Right cardiac atrium (tissue), 5 donors: ENCODE results near the gene DEDD. TPM values are rescaled to one million over a fixed set of nuclear protein-coding genes. Genes with fewer than 3 reads are reported as not detected.
"Not testable (repeated sequence)": the region's sequence is repeated elsewhere in the genome, so short reads cannot be mapped to it uniquely, and the experiment has no call there.

Experiments
- ATAC-seq, 2 donors: fragments of 200-7000 bp; cut with Tn5 transposase; one replicate each; pipeline versions ENCODE4 v1.8.0 to v1.9.1; 2020; ENCODE audit warnings: moderate library complexity in 2 of 2, mild to moderate bottlenecking in 1 of 2
- DNase-seq, 3 donors: peaks; one replicate each; pipeline ENCODE4 v3.0.0-alpha.2; 2020
- H3K27ac ChIP-seq: one replicate; pipeline ENCODE4 v1.5.1; 2013; ENCODE audit warnings: mild to moderate bottlenecking, low read length, control low read depth, moderate library complexity
- H3K27me3 ChIP-seq: one replicate; pipeline ENCODE4 v1.6.1; 2013; ENCODE audit not compliant: control insufficient read depth, insufficient read depth
- H3K4me1 ChIP-seq: one replicate; pipeline ENCODE4 v1.6.1; 2013; ENCODE audit warnings: low read length; ENCODE audit not compliant: control insufficient read depth, insufficient read depth
- H3K4me3 ChIP-seq: one replicate; pipeline ENCODE4 v1.5.1; 2013; ENCODE audit warnings: low read length, control low read depth
- H3K9me3 ChIP-seq: one replicate; pipeline ENCODE4 v1.6.1; 2013; ENCODE audit warnings: low read length; ENCODE audit not compliant: control insufficient read depth
- WGBS: extraction: QIAGEN DNeasy Blood & Tissue Kit; methylation state at CpG from one replicate; pipeline ENCODE4 v1.1.7; 2013; 5-methylcytosine and 5-hydroxymethylcytosine counted together
- intact Hi-C, 4 donors: fragments of 100-400 bp; cut with DNase I; formaldehyde crosslinking; loops; one replicate each; pipeline versions ENCODE4 v1.11.0 to v1.14.0; 2022 to 2023
- polyA plus RNA-seq: library from polyadenylated mRNA; stranded (reverse); fragments of 200-250 nt; gene quantifications from one replicate; pipeline ENCODE4 v1.2.3, GENCODE V29; 2013
- total RNA-seq, 4 donors: library from RNA; stranded (reverse); fragmentation: NEBNext Ultra II Directional; extraction: Animal tissue kit (Norgen Biotek cat#: 25700); gene quantifications; one replicate each; pipeline ENCODE4 v1.2.1, GENCODE V29; 2021
- donor health status: healthy with polysubstance abuse.
- donor health status: DM: no; HTN: yes; CAD: no.
- donor health status: DM: no; HTN: no; CAD: no.
- donor health status: DM: no; HTN: yes; CAD: no; lungs with severe emphysema.
- donor health status: DM: yes; HTN: yes; CAD: no.

DEDD gene
- total and polyA plus RNA-seq, 5 donors, result 15.5 to 30.6 (median 28.4) TPM

- Histone ChIP-seq H3K9me3 (no peaks in the 10 kb centered on the region), H3K4me3 (no peak overlapping the region), H3K4me1 (peaks cover 8% of the 10 kb centered on the region), H3K27me3 (no peaks in the 10 kb centered on the region), H3K27ac (no peak overlapping the region)
- DNase-seq, result no peak
- intact Hi-C loops, result no loop called here
- 70% methylated on average over 4 of the region's 4 CpGs for WGBS
- ATAC-seq, result no peak
Observed at GRCh38 chr1:161121834-161122233, 10.6 kb downstream of the DEDD start.

- ATAC-seq, result no peak
- no peaks in the 10 kb centered on the region for H3K9me3 ChIP-seq
- intact Hi-C loops, result no loop called here
- peaks cover 9% of the 10 kb centered on the region for H3K4me1 ChIP-seq
- H3K27ac ChIP-seq, result no peak overlapping the region
- no peak overlapping the region for H3K4me3 ChIP-seq
- no peak for DNase-seq
- WGBS, result 94% methylated on average over 3 of the region's 3 CpGs
- H3K27me3 ChIP-seq, result no peaks in the 10 kb centered on the region
Observed at GRCh38 chr1:161121042-161121650, 11.3 kb downstream of the DEDD start.

- ATAC-seq (peak; percentile 17 to 46), DNase-seq (peak; percentile 57 to 75 (median 75))
- Histone ChIP-seq H3K4me3 (peak overlapping the region; percentile 92), H3K4me1 (peaks cover 12% of the 10 kb centered on the region), H3K27ac (peak overlapping the region; percentile 90), H3K9me3 (no peaks in the 10 kb centered on the region), H3K27me3 (no peaks in the 10 kb centered on the region)
- WGBS, result 33% methylated on average over 10 of the region's 10 CpGs
- intact Hi-C loops, result no loop called here
Observed at GRCh38 chr1:161119092-161119903, 13.2 kb downstream of the DEDD start.

- intact Hi-C loops, result no loop called here
- Histone ChIP-seq H3K4me3 (peak within 1 kb of the TSS; percentile 92), H3K27ac (peak within 1 kb of the TSS; percentile 90), H3K9me3 (no peaks in the 10 kb centered on the region), H3K4me1 (peaks cover 16% of the 10 kb centered on the region), H3K27me3 (no peaks in the 10 kb centered on the region)
- WGBS, result under 1% methylated on average over 58 of the region's 58 CpGs
- ATAC-seq (peak; percentile 93), DNase-seq (peak; percentile 91 to 95 (median 94))
Observed at GRCh38 chr1:161117759-161118581, 14.5 kb downstream of the DEDD start, which contains the start of the genes NIT1 and PFDN2. Gene NIT1 (plus strand): TSS chr1:161118105. CDS start chr1:161118177, 72 bp downstream. Gene PFDN2 (minus strand): TSS chr1:161118037. CDS start chr1:161118026, 11 bp downstream.

GRCh38 chr1:161115961-161116360 lies 16.5 kb downstream of the DEDD start:
- WGBS, result 88% methylated on average over 6 of the region's 6 CpGs
- intact Hi-C loops, H3K27me3 ChIP-seq, H3K27ac ChIP-seq, H3K4me3 ChIP-seq, DNase-seq, ATAC-seq, H3K9me3 ChIP-seq: not testable (repeated sequence)
- peaks cover 16% of the 10 kb centered on the region for H3K4me1 ChIP-seq

GRCh38 chr1:161115132-161115711 lies 17.2 kb downstream of the DEDD start:
- no peak for DNase-seq

GRCh38 chr1:161114556-161114955 lies 17.9 kb downstream of the DEDD start:
- no peaks in the 10 kb centered on the region for H3K9me3 ChIP-seq
- 77% methylated on average over 2 of the region's 2 CpGs for WGBS
- no peak overlapping the region for H3K4me3 ChIP-seq
- DNase-seq (no peak), ATAC-seq (no peak)
- H3K27me3 ChIP-seq, result no peaks in the 10 kb centered on the region
- no peak overlapping the region for H3K27ac ChIP-seq
- peaks cover 16% of the 10 kb centered on the region for H3K4me1 ChIP-seq
- intact Hi-C loops, result no loop called here

More at GRCh38 chr1:161115132-161115711, 17.2 kb downstream of the DEDD start:
- ATAC-seq, result no peak
- no peaks in the 10 kb centered on the region for H3K9me3 ChIP-seq
- no peak overlapping the region for H3K4me3 ChIP-seq
- H3K27ac ChIP-seq, result no peak overlapping the region
- H3K4me1 ChIP-seq, result peaks cover 16% of the 10 kb centered on the region
- intact Hi-C loops, result no loop called here
- 91% methylated on average over 12 of the region's 12 CpGs for WGBS
- H3K27me3 ChIP-seq, result no peaks in the 10 kb centered on the region

- Histone ChIP-seq H3K9me3 (no peaks in the 10 kb centered on the region), H3K27me3 (no peaks in the 10 kb centered on the region), H3K4me3 (no peak overlapping the region), H3K27ac (no peak overlapping the region), H3K4me1 (peaks cover 11% of the 10 kb centered on the region)
- no peak for DNase-seq
- WGBS, result 67% methylated on average over 1 of the region's 1 CpG
- intact Hi-C loops, result no loop called here
- ATAC-seq, result no peak
Observed at GRCh38 chr1:161113915-161114314, 18.6 kb downstream of the DEDD start.

GRCh38 chr1:161111527-161111926 lies 20.9 kb downstream of the DEDD start:
- Histone ChIP-seq H3K4me3 (no peak overlapping the region), H3K27ac (no peak overlapping the region), H3K27me3 (no peaks in the 10 kb centered on the region), H3K9me3 (no peaks in the 10 kb centered on the region), H3K4me1 (peaks cover 7% of the 10 kb centered on the region)
- 66% methylated on average over 2 of the region's 2 CpGs for WGBS
- DNase-seq (no peak), ATAC-seq (no peak)
- intact Hi-C loops, result no loop called here

GRCh38 chr1:161111117-161111516 lies 21.4 kb downstream of the DEDD start:
- Histone ChIP-seq H3K4me1 (peaks cover 7% of the 10 kb centered on the region), H3K27me3 (no peaks in the 10 kb centered on the region), H3K27ac (no peak overlapping the region), H3K4me3 (no peak overlapping the region), H3K9me3 (no peaks in the 10 kb centered on the region)
- 91% methylated on average over 3 of the region's 3 CpGs for WGBS
- DNase-seq, result no peak
- no peak for ATAC-seq
- intact Hi-C loops, result no loop called here
